Bone marrow (tissue), 2 donors: ENCODE results near the gene CYTL1.
A peak's percentile ranks its signal among the peaks of the same experiment; 100 is the strongest.
"Not testable (repeated sequence)": the region's sequence is repeated elsewhere in the genome, so short reads cannot be mapped to it uniquely, and the experiment has no call there.

Source experiments
- DNase-seq, 2 donors: peaks; one replicate each; lab custom pipeline; 2025; lab: John Stamatoyannopoulos, UW

CYTL1 gene

DNA sequence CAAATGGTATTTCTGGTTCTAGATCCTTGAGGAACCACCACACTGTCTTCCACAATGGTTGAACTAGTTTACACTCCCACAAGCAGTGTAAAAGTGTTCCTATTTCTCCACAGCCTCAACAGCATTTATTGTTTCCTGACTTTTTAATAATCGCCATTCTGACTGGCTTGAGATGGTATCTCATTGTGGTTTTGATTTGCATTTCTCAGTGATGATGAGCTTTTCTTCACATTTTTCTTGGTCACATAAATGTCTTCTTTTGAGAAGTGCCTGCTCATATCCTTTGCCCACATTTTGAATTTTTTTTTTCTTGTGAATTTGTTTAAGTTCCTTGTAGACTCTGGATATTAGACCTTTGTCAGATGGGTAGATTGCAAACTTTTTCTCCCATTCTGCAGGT lies 22.3 kb downstream of the CYTL1 start:
- not testable (repeated sequence) for DNase-seq

DNA sequence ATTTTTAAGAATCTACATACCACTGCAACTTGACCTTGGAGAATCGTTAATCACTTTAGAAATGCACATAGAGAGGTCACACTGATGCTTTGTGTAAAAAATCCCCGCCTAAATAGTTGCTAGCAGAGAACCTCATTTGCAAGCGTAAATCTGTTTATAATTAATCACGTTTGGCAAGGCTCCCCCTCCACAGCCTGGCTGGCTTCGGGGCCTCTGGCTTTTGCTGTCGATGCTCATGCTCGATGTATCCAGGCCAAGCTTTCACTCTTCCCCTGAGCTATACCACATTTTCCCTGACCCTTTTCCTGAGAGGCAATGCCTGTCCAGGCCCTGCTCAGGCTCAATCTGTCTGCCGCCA lies 23.4 kb downstream of the CYTL1 start:
- no peak for DNase-seq

DNA sequence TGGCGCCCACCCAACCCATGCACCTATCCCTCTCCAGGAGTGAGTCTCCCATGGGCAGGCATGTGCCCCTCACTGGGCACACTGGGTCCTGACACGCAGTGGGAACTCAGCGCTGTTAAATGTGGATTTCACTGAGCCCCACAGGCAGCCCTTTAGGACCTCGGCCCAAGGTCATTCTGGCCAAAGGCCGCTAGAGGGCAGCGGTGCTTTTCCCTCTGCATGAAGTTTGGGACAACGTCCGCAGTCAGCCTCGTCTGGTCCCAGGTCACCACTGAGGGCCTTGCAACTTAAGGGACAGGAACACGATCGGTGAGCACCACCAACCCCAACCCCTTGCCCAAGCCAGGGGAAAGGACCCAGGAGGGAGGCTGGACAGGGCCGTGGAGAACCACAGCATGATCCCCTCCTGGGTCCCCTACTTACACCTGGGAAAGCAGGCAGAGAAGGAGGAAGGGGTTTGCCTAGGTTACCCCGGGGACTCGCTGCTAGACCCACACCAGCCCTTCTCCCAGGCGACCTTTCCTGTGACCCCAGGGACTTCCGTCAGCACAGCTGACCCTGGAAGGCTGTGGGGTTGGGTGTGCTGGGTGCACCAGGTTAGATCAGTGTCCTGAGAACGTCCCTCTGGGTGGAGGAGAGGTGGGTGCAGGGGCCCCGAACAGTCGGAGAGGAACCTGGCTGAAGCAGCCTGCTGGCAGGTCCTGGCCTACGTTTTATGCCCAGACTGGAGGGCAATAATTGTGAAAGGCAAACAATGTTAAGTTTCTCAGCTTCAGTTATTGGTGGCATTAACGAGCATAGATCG lies 24.0 kb downstream of the CYTL1 start:
- peak; percentile 37 to 39 for DNase-seq

DNA sequence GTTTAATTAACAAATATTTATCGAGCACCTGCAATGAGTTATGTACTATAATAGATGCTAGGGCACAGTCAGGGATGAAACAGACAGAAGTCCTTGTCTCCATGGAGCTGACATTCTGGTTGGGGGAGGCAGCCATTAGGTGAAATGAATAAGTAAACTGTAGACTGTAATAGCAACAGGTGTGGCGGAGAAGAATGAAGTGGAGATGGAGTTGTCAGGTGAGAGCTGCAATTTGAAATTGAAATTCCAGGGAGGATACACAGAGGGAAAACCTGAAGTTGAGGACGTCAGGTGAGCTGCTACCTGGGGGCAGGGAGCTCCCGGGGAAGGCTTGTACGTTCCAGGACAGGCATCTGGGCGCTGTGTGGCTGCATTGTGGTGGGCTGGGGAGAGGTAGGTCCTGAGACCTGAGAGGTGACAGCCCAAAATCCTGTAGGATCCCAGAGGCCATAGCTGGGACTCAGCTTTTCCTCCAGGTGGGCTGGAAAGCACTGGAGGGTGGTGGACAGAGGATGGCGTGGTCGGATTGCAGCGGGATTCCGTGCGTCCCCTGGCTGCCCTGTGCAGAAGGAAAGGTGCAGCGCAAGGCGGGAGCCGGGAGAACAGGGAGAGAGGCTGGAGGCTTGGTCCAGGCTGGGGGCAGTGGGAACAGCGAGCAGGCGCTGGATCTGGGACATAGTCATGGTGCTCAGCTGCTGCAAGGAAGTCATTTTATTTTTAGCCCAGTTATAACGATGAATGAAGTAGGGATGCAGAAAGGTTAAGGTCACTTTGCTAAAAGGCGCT lies 24.8 kb downstream of the CYTL1 start:
- no peak for DNase-seq

DNA sequence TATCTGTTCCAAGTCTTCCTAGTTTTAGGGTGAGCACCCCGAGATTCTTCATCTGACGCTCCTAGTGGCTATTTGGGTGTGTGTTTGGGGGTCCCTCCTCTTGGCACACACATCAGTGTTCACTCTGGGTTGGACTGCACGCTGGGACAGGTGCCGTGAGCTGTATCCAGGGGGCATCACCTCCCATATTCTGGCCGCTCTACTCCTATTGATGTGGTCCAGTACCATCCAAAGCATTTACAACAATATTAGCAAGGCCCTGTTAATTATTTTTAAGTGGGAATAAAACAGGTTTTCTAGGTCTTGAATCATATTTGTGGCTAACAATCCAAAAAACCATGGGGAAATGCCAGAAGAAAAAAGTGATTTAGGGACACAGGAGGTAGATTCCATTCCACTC lies 26.4 kb downstream of the CYTL1 start:
- DNase-seq: no peak

DNA sequence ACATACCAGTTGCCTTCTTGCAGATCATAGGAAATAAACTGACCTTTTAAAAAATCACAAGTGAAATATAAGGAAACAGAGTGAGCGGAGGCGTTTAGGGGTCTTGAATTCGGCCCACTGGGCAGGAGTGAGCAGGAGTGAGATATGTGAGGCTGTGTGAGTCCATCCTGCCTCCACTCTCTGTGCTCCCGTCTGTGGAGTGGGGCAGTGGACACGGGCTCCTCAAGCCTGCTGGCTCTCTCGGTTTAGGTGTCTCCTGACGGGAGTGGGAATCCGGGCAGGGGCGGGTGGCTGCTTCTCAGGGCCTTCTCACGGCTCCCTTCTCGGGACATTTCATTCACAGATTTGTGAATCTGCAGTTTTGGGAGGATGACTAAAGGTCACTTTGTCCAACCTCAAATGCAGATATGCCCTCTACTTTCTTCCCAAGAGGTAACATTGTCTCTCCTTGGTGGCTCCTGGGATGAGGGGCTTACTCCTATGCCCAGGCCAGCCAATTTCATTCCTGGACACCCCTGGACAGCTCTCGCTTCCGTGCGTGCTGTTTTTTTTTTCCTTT lies 27.6 kb downstream of the CYTL1 start:
- no peak for DNase-seq

DNA sequence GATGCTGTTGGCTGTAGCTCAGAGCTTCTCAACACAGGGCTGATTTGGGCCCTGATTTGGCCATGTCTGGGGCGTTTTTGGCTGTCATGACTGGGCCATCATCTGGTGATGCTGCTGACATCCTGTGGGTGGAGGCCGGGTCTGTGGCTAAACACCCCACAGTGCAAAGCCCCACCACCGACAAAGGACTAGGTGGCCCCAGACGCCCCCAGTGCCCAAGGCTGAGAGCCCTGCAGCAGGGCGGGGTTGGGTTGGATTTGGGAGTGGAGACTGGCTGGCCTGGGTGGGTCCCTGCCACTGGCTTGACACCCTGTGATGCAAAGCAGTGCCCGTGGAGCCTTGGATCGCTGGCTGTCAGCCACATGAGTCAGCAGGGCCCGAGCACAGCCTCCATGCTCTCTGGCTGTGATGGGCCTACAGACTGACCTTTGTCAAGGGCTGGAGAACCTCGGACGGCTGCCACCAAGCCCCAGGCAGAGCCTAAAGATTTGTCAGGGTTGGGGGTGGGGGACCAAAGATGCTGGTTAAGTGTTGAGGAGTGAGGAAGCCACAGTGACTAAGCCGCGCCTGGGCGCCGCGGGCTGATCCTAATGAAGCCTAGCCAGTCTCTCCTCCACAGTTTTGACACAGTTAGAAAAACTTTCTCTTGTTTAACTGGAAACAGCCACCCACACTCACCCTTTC lies 28.3 kb downstream of the CYTL1 start:
- DNase-seq: no peak

DNA sequence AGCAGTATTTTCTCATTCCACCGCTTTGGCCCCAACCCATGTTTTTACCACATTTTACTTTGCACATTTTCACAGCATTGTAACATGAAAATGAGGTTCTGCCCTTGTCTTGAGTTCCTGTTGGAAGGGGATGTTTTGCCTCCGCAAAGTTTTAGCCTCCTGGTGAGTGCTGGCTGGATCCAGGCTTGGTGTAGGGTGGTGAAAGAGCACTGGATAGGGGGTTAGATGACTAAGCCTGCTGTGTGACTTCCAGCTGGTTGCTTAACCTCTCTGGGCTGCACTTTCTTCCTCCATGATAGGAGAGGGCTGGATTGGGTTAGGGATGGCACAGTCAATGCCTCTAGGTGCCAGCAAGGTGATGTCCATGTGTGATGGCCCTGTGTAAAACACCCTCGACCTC lies 28.9 kb downstream of the CYTL1 start:
- no peak for DNase-seq

DNA sequence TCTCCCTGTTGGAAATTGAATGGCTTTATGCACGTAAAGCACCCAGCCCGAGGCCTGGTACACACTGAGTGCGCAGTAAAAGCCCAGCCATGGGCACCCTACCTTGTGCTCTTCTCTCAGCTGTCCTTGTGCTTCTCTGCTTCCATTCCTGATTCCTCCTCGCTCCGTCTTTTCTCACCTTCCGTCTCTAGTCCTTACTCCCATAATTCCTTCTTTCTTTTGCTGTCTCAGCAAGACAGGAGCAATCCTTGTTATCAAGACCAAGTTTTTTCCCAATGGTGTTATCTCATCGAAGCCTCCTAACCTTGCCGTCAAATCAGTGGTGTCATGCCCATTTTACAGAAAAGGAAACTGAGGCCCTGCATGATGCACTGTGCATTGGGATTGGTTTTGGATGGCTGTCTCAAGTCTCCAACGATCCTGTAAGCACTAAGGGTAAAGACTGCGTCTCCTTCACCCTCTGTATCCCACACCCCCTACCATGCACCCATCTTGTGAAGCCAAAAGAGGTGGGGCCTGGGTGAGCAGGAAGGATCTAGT lies 30.1 kb downstream of the CYTL1 start:
- no peak for DNase-seq

DNA sequence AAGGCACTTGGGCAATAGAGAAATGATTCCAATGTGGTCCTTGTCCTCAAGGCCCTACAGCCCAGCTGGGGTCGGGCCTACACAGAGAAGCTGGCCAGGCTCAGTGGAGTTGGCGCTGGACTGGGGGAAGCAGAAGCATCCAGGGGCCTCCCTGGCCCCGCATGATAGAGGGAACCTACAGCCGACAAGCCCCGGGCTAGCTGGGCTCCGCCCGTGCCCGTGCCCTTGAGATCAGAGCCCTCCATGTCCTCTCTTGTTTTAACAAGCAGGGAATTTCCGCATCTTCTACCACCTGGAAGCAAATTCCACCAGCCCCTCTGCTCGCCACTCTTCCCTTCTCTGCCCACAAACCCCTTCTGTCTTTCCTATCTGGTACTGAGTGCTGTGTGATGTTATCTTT lies 31.6 kb downstream of the CYTL1 start:
- DNase-seq: no peak

DNA sequence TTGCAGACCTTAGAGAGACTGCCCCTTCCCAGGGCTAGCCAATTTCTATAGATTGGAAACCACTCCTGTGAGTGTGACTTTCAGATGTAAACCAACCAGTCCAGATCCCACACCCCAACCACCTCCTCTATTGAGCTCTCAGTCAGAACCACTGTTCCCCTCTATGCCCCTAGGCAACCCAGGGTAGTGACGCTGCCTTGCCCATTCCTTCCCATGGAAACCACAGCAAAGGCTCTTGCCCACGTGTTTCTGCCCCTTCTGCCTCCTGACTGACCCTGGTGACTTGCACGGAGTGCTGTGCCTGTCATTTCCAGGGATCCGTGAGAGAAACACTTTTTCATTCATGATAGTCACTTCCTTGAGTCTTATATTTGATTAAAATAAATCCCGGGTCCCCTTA lies 32.4 kb downstream of the CYTL1 start:
- no peak for DNase-seq

DNA sequence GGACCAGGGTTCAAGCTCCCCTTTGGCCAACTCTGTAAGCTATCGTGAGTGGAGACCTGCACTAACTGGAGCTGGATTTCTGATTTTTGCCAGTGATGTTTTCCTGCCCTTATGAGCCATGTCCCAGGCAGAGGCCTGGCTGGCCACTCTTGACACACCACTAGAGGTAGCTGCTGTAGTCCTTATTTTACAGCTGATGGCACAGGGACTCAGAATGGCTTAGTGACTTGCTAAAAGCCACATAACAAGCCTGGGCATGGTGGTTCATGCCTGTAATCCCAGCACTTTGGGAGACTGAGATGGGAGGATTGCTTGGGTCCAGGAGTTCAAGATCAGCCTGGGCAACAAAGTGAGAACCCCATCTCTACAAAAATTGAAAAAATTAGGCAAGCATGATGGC lies 33.4 kb downstream of the CYTL1 start:
- DNase-seq: no peak

DNA sequence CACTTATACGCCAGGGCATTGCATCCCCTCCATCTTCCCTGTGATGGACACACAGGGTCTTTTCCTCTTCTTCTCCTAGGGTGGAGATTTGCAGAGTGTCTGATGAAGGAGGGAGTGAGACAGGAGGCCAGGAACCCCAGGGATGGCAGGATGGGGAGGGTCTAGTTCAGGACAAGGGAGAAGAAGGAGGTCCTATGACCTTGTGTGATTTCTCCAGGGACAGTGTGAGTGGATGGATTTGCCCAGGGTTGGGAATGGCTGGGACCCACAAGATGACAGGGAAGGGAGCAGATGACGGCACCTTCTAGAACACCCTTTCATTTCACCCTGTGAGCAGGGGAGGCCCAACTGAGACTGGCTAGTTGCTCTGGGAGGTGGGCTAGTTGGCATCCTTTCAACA lies 34.2 kb downstream of the CYTL1 start:
- DNase-seq: no peak

DNA sequence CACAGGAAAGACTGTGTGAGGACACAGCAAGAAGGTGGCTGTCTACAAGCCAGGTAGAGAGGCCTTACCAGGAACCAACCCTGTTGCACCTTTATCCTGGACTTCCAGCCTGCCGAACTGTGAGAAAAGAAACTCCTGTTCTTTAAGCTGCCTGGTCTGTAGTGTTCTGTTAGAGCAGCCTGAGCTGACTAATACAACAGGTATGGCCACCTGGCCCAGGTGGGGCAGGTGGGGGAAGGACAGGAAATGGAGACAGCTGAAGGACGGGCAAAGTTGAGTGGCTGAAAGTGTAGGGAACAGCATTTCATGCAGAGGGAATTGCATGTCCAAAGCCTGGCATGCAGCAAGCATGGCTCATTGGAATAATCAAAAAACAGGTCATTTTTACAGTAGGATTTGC lies 35.1 kb downstream of the CYTL1 start:
- DNase-seq: no peak

DNA sequence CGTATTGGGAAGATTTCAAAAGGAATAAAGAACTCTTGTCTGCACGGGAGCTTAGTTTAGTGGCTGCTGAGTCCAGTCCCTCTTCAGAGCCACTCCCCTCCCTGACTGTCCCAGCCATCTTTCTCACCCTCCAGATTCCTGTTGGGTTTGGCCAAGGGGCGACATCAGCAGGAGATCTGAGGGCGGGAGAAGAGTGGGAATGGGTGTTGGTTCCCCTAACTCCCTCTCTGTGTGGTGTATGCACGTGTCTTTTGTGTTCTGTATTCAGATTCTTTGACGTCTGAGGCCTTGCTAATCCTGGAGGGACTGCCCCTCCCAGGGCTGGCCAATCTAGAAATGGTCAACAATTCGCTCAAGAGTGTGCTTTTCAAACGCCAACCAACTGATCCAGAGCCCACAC lies 37.4 kb downstream of the CYTL1 start:
- no peak for DNase-seq

DNA sequence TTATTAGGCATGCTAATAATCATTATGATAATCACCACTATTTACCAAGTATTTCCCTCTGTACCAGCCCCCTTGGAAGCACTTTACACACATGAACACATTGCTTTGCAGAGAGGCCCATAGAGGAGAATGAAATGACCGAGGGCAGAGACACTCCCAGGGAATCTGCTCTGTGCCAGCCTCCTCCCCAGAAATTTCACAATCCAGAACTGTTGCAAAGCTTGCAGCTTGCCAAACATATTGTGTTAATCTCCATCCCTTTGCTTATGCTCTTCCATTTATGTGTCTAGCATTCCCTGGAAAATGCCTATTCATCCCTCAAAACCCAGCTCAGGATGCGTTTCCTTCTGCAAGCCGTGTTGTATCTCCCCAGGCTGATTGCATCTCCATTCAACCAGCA lies 37.8 kb downstream of the CYTL1 start:
- DNase-seq: no peak

DNA sequence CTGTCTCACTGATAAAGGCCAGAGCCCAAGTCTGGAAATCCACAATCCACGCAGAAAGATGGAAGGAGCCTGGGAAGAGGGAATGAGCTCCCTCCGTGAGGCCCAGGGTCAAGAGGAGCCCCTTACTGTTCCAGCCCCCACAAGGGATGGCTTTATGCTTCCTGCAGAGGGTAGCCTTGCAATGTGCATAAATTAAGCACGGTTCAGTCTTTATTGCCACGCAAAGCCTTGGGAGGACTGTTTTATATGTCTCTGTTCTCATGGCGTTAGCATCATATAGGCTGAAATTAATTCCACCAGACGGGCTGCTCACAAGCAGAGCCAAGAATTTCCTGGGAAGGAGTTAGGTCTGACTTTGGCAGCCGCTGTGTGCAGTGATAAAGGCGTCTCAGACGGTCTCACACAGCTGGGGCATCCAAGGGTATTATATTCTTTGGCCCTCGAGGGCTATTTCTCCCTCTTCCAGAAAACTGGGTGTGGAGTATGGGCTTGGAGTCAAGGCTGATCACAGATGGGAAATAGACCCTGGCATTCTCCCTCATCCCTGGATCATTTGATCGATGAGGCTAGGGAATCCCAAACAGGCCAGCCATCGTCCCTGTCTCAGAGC lies 38.5 kb downstream of the CYTL1 start:
- DNase-seq: no peak

DNA sequence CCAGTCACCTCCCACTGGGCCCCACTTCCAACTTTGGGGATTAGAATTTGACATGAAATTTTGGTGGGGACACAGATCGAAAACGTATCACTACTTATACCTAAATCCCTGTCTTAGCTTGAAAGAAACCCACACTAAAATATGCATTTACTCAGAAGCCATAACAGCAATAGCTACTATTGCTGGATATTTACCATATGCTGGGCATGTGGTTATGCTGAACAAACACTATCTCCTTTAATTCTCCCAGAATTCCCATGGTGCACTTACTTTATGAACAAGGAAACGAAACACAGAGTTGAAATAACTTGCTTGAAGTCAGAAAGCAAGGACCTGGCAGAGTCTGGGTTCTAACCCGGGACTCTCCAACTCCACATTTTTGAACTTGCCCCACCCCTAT lies 39.3 kb downstream of the CYTL1 start:
- no peak for DNase-seq

DNA sequence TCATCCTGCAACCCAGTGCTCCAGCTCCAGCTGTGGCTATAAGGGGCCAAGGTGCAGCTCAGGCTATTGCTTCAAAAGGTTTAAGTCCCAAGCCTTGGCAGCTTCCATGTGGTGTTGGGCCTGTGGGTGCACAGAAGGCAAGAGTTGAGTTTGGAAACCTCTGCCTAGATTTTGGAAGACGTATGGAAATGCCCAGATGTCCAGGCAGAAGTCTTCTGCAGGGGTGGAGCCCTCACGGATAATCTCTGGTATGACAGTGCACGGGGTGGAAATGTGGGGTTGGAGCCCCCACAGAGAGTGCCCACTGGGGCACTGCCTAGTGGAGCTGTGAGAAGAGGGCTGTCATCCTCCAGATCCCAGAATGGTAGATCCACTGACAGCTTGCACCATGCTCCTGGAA lies 44.5 kb downstream of the CYTL1 start:
- no peak for DNase-seq

DNA sequence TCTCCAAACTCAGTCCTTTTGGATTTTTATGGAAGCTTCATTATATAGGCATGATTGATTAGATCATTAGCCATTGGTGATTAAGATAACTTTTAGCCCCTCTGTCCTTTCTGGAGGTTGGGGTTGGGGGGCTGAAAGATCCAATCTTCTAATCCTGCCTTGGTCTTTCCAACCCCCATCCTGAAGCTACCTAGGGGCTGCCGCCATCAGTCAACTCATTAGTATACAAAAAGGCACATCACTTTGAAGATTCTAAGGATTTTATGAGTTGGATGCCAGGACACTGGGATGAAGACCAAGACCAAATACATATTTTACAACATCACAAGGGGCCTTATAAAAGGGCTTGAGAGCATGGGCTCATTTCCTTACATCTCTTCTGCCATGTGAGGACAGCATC lies 47.5 kb downstream of the CYTL1 start:
- no peak for DNase-seq

DNA sequence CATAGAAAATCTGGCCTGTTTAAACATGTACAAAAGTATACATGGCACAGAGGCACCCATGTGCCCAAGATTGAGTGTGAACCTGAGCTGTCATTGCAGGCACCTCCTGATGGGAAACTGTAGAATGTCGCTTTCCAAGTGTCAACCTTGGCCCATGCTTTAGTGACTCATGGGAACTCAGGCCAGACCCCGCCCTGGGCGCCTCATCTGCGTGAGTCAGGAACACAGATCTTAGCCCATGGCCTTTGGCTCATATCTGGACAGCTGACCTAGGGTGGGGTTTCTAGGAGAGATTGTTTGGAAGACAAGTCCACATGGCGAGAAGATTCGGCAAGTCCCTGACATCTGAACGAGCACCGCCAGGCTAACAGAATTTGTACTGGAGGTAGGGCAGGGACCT lies 50.0 kb downstream of the CYTL1 start:
- DNase-seq: no peak

DNA sequence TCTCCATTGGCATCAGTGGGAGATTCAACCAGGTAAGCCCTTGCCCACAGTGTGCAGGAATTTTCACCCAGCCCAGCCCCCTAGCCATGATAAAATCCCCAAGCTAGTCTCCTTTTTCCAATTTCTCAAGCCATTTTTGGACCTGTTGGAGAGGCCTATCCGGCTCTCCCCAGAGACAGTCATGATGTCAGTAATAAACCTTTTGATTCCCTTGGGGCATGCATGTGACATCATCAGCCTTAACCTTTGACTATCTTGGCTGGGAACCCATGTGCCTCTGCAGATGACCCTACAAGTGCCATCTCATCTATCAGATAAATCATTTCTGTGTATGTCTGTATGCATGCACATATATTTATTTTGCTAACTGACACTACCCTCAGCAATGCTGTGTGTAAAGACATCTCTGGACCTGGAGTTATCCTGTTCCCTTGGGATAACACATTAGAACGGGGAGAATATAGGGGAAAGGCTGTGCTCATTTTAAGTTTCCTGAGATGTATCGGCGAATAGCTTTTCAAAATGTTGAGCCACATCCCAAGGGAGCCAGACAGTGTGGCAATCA lies 51.0 kb downstream of the CYTL1 start:
- DNase-seq: no peak
